ENCODE measurements around the gene METTL16. TPM values are rescaled to one million over a fixed set of nuclear protein-coding genes. Genes with fewer than 3 reads are reported as not detected.

Gene METTL16, protein sequence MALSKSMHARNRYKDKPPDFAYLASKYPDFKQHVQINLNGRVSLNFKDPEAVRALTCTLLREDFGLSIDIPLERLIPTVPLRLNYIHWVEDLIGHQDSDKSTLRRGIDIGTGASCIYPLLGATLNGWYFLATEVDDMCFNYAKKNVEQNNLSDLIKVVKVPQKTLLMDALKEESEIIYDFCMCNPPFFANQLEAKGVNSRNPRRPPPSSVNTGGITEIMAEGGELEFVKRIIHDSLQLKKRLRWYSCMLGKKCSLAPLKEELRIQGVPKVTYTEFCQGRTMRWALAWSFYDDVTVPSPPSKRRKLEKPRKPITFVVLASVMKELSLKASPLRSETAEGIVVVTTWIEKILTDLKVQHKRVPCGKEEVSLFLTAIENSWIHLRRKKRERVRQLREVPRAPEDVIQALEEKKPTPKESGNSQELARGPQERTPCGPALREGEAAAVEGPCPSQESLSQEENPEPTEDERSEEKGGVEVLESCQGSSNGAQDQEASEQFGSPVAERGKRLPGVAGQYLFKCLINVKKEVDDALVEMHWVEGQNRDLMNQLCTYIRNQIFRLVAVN
- 16.1 and 16.9 TPM in 2 replicates for polyA plus RNA-seq (2011; rRNA removed)
- polyA minus RNA-seq (2011; rRNA and poly(A)+ RNA removed) = 16.7 and 17.8 TPM in 2 replicates

DNA sequence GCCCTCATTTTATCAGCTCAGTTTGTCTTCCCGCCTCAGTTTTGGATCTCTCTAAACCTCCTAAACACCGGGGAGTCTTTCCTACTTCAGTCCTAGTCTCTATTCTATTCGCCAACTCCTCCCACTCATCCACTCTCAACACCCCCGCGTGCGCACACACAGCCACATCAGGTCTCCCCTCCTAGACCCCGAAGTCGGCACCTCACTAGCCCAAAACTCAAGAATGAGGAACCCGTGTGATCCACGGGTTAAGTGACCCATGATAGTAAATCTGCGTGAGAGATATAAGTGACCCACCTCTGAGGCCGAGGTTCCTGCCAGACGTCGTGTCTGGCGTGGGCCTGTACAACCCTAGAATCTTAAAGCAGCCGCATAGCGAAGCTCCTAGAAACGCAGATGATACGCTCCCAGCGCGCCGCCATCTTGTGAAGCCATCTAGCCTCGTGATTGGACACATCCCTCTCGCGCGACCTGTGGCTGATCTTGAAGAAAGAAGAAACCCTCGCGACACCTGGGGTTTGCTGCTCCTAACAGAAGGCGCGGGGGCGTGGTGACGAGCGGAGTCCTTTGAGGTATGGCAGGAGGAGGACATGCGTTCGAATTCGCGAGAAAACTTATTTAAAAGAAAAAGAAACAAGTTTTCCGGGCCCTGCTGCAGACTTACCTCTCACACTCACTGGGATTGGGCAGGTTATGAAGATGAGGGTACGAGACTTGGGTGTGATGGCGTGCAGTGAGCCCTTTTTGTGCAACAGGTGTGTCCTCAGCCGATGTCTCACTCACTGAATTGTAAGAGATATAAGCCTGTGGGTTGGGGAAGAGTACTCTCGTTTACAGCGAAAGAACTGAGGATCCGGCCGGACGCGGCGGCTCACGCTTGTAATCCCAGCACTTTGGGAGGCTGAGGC, at the start of gene METTL16:
METTL16 (minus strand) TSS at position 427 of the 908 bp plus-strand sequence. CDS start 9,557 bp downstream, outside the sequence.
- ChIA-PET POLR2A (interaction anchor here (0.6 to 1.7 kb wide), 7 partner anchors 9 to 110 kb away, joined by 3 to 7 read pairs (median 4); partner anchors contain the start of gene PAFAH1B1), CTCF (no interaction called here)
- Histone ChIP-seq H3K4me3 (ENCODE audit: low read depth, low read length) (peak within 1 kb of the TSS; percentile 99), H3K27ac (ENCODE audit: low read depth, low read length) (peak within 1 kb of the TSS; percentile 98), H3K9me3 (ENCODE audit: control insufficient read depth, insufficient read depth, low read length) (no peaks in the 10 kb centered on the region), H3K27me3 (ENCODE audit: control insufficient read depth, insufficient read depth, low read length) (no peaks in the 10 kb centered on the region)
- TF ChIP-seq, protein P1, sequence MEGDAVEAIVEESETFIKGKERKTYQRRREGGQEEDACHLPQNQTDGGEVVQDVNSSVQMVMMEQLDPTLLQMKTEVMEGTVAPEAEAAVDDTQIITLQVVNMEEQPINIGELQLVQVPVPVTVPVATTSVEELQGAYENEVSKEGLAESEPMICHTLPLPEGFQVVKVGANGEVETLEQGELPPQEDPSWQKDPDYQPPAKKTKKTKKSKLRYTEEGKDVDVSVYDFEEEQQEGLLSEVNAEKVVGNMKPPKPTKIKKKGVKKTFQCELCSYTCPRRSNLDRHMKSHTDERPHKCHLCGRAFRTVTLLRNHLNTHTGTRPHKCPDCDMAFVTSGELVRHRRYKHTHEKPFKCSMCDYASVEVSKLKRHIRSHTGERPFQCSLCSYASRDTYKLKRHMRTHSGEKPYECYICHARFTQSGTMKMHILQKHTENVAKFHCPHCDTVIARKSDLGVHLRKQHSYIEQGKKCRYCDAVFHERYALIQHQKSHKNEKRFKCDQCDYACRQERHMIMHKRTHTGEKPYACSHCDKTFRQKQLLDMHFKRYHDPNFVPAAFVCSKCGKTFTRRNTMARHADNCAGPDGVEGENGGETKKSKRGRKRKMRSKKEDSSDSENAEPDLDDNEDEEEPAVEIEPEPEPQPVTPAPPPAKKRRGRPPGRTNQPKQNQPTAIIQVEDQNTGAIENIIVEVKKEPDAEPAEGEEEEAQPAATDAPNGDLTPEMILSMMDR (IDR thresholded peaks at IDR 0.05; ENCODE audit: low read depth, low read length) = no peak
- DNase-seq (ENCODE audit: low read depth, low spot score) = peak; percentile 97

- H3K27ac ChIP-seq (ENCODE audit: low read depth, low read length) = no peak overlapping the region
- CTCF ChIA-PET = no interaction called here
- H3K27me3 ChIP-seq (ENCODE audit: control insufficient read depth, insufficient read depth, low read length) = peaks cover 6% of the 10 kb centered on the region
- POLR2A ChIA-PET = no interaction called here
- no peak for DNase-seq (ENCODE audit: low read depth, low spot score)
- TF ChIP-seq, protein P1 (IDR thresholded peaks at IDR 0.05; ENCODE audit: low read depth, low read length) = no peak
- H3K9me3 ChIP-seq (ENCODE audit: control insufficient read depth, insufficient read depth, low read length) = peaks cover 3% of the 10 kb centered on the region; the same call in 1 of the 2 replicates
- H3K4me3 ChIP-seq (ENCODE audit: low read depth, low read length) = no peak overlapping the region
Observed at GRCh38 chr17:2560658-2561057, 49.0 kb upstream of the METTL16 start.

GRCh38 chr17:2551928-2552327, 40.2 kb upstream of the METTL16 start:
- H3K9me3 ChIP-seq (ENCODE audit: control insufficient read depth, insufficient read depth, low read length) = no peaks in the 10 kb centered on the region
- POLR2A ChIA-PET = no interaction called here
- no peak overlapping the region for H3K27ac ChIP-seq (ENCODE audit: low read depth, low read length)
- DNase-seq (ENCODE audit: low read depth, low spot score) = no peak
- CTCF ChIA-PET = interaction anchor here (0.7 kb wide), 1 partner anchor 42 kb away, joined by 3 read pairs; the partner anchor contains the start of gene PAFAH1B1
- peaks cover 4% of the 10 kb centered on the region for H3K27me3 ChIP-seq (ENCODE audit: control insufficient read depth, insufficient read depth, low read length)
- TF ChIP-seq, protein P1 (IDR thresholded peaks at IDR 0.05; ENCODE audit: low read depth, low read length) = no peak
- no peak overlapping the region for H3K4me3 ChIP-seq (ENCODE audit: low read depth, low read length)

- TF ChIP-seq, protein P1 (IDR thresholded peaks at IDR 0.05; ENCODE audit: low read depth, low read length) = no peak
- Histone ChIP-seq H3K4me3 (ENCODE audit: low read depth, low read length) (no peak overlapping the region), H3K27me3 (ENCODE audit: control insufficient read depth, insufficient read depth, low read length) (peaks cover 4% of the 10 kb centered on the region), H3K27ac (ENCODE audit: low read depth, low read length) (no peak overlapping the region), H3K9me3 (ENCODE audit: control insufficient read depth, insufficient read depth, low read length) (no peaks in the 10 kb centered on the region)
- POLR2A ChIA-PET = no interaction called here
- no peak for DNase-seq (ENCODE audit: low read depth, low spot score)
- CTCF ChIA-PET = no interaction called here
Observed at GRCh38 chr17:2551493-2551892, 39.8 kb upstream of the METTL16 start.
